Hepatocyte (in vitro differentiated cells): Measurements from ENCODE around the gene WLS.

Experiments used
- EZH2 ChIP-seq: fragments of 200-600 bp; sonication (generic); IDR thresholded peaks from 2 replicates; pipeline ENCODE4 v1.6.1; 2016; ENCODE audit warnings: antibody characterized with exemption, mild to moderate bottlenecking, borderline replicate concordance
- TF ChIP-seq, protein P1 (sequence below): fragments of 200-600 bp; sonication (generic); IDR thresholded peaks from 2 replicates; pipeline ENCODE4 v1.5.1; 2016; ENCODE audit warnings: antibody characterized with exemption, mild to moderate bottlenecking; ENCODE audit not compliant: poor library complexity

DNA sequence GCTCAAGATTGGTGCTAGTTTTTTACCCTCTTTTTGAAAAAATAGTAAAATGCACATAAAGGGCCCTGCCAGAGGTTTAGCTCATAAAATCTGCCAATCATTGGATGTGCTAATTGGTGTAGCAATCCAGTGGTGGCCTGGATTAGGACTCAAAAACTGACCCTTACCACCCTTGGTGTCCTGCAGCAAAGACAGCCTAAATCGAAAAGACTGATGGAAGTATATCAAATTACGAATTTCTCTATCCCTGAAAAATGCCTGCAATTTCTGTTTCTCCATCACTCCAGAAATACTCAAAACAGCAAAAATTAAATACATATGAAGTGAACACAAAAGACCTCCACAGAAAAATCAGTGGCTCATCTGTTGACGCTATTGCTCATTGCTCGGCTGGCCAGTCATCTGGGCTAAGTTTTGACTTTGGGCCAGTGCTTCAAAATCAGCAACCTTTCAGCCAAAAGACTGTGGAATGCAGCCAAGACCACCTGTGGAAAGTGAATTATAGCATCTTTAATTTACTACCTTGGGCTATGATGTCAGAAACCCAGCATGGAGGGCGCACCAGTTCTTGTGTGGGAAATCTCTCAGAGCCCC is 30.0 kb downstream of the WLS start:
- TF ChIP-seq, protein P1, sequence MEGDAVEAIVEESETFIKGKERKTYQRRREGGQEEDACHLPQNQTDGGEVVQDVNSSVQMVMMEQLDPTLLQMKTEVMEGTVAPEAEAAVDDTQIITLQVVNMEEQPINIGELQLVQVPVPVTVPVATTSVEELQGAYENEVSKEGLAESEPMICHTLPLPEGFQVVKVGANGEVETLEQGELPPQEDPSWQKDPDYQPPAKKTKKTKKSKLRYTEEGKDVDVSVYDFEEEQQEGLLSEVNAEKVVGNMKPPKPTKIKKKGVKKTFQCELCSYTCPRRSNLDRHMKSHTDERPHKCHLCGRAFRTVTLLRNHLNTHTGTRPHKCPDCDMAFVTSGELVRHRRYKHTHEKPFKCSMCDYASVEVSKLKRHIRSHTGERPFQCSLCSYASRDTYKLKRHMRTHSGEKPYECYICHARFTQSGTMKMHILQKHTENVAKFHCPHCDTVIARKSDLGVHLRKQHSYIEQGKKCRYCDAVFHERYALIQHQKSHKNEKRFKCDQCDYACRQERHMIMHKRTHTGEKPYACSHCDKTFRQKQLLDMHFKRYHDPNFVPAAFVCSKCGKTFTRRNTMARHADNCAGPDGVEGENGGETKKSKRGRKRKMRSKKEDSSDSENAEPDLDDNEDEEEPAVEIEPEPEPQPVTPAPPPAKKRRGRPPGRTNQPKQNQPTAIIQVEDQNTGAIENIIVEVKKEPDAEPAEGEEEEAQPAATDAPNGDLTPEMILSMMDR, result no peak
- no peak for TF ChIP-seq EZH2
